DOHH2 (cell line): ENCODE data around the gene PPP5C.
"Not testable (repeated sequence)": the region's sequence is repeated elsewhere in the genome, so short reads cannot be mapped to it uniquely, and the experiment has no call there.

Experiments used
- CTCF ChIP-seq: fragments of 200-600 bp; sonication (generic); IDR thresholded peaks from one replicate; pipeline ENCODE4 v1.5.1; 2014; ENCODE audit warnings: antibody characterized with exemption, mild to moderate bottlenecking, low read depth, low read length; ENCODE audit not compliant: poor library complexity, severe bottlenecking
- EZH2phosphoT487 ChIP-seq: fragments of 200-600 bp; sonication (generic); IDR thresholded peaks from 2 replicates; pipeline ENCODE4 v1.6.1; 2017; ENCODE audit warnings: borderline replicate concordance, mild to moderate bottlenecking, antibody characterized with exemption, low read length, moderate library complexity, mixed read lengths

- not testable (repeated sequence) for TF ChIP-seq CTCF, EZH2phosphoT487
Observed at GRCh38 chr19:46433470-46433869, 86.6 kb downstream of the PPP5C start.
